ENCODE data around the gene ZNF22. TPM values are rescaled to one million over a fixed set of nuclear protein-coding genes. Genes with fewer than 3 reads are reported as not detected.

ZNF22 gene
- total and polyA plus RNA-seq, 9 donors = 19.4 to 38.0 (median 27.4) TPM

DNA sequence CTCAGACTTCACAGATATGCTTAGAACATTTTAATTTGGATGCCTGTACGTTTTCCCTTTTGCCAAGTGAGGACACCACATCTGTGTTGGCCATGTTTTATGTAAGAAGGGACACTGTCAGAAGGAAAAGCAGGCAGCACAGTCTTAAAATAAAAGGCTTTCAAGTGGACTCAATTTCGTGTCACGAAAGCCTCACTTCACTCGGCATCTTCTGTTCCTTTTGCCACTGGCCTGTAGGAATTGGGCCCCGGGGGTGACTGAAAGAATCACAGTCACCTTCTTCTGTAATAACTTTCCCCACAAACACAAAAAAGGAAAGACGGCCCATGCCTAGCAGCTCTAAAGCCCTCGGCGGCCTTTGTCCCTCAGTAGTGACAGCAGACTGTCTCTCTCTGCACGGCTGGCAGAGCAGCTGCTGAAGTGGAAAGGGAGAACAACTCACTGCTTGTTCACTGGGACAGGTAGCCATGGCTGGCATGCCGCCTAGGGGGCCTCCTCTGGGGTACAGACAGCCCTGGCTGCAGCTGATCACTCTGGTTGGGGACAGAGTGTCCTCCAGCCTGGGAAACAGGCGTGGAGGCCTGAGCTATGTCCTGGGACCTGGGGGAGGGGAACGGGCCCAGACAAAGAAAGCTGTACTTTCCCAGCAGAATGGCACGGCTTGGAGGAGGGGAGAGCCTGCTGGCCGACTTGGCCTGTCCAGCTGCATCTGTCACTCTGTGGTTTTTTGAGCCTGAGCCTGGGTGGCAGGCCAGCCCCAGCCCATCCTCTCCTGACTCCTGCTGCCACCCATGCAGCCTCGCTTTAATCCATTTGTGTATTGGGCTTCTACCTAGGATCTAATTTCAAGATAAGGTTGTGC, 36.7 kb upstream of the ZNF22 start:
- DNase-seq = peak in 1 of 5 donors; percentile 10
- 76 to 82% (median 76%) methylated on average over 15 of the region's 15 CpGs for WGBS, 3 donors
- Histone ChIP-seq H3K36me3 (no peaks in the 10 kb centered on the region), H3K27me3 (no peaks in the 10 kb centered on the region), H3K4me3 (no peak overlapping the region), H3K27ac (no peak overlapping the region), H3K9me3 (no peaks in the 10 kb centered on the region), H3K4me1 (ENCODE audit: insufficient read depth) (peaks cover 4% of the 10 kb centered on the region)
- TF ChIP-seq, protein P1, sequence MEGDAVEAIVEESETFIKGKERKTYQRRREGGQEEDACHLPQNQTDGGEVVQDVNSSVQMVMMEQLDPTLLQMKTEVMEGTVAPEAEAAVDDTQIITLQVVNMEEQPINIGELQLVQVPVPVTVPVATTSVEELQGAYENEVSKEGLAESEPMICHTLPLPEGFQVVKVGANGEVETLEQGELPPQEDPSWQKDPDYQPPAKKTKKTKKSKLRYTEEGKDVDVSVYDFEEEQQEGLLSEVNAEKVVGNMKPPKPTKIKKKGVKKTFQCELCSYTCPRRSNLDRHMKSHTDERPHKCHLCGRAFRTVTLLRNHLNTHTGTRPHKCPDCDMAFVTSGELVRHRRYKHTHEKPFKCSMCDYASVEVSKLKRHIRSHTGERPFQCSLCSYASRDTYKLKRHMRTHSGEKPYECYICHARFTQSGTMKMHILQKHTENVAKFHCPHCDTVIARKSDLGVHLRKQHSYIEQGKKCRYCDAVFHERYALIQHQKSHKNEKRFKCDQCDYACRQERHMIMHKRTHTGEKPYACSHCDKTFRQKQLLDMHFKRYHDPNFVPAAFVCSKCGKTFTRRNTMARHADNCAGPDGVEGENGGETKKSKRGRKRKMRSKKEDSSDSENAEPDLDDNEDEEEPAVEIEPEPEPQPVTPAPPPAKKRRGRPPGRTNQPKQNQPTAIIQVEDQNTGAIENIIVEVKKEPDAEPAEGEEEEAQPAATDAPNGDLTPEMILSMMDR (IDR thresholded peaks at IDR 0.05) = no peak
- TF ChIP-seq EP300 (IDR thresholded peaks at IDR 0.05) (no peak), POLR2A (IDR thresholded peaks at IDR 0.05) (no peak)
- intact Hi-C loops (cut with DNase I) = no loop called here

DNA sequence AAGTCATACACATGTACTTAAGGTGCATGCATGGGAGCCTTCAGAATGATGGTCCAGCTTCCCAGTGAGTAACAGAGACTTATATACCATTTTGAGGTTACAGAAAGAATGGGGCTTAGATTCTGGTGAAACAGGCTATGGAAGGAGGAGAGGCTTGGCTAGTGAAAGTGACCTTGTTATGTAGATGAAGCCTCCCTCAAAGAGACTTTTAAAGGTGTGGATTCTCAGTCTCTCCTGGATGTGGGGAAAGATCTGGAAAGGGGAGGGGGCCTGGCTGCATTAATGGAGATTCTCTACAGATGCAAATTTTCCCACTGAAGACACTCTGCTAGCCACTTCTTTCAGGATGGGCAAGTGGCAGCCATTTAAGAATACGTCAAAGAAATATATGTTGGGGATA, 35.6 kb upstream of the ZNF22 start:
- no peak overlapping the region for H3K4me3 ChIP-seq

DNA sequence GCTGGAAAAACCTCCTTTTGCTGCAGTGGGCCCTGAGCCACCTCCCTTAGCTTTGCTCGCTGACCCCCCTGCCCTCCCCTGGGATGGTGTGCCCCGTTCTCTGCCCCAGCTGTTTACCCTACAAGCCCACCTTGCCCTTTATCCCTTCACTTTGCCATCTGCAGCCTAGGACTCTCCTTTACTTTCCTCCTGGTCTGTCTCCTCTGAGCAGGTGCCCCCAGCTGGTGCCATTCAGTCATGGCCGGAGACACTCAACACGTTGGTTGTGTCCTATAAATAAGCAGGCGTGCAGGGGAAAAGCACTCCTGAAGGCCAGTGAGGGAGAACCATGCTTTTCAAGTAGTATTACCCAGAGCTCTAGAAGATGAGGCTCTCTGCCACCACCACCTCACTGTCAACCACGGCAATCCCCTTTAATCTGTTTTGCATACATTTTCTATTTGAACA, 35.0 kb upstream of the ZNF22 start:
- TF ChIP-seq, protein P1 (IDR thresholded peaks at IDR 0.05) = no peak
- TF ChIP-seq POLR2A (IDR thresholded peaks at IDR 0.05) (no peak), EP300 (IDR thresholded peaks at IDR 0.05) (no peak)
- no peak for DNase-seq
- Histone ChIP-seq H3K27me3 (no peaks in the 10 kb centered on the region), H3K4me3 (no peak overlapping the region), H3K4me1 (ENCODE audit: insufficient read depth) (peaks cover 1% of the 10 kb centered on the region), H3K27ac (no peak overlapping the region), H3K9me3 (no peaks in the 10 kb centered on the region), H3K36me3 (no peaks in the 10 kb centered on the region)
- intact Hi-C loops (cut with DNase I) = no loop called here
- WGBS, 3 donors = 82 to 88% (median 85%) methylated on average over 6 of the region's 6 CpGs

More for the DNA sequence above, 35.6 kb upstream of the ZNF22 start:
- no peak for TF ChIP-seq EP300 (IDR thresholded peaks at IDR 0.05)
- TF ChIP-seq POLR2A (IDR thresholded peaks at IDR 0.05) = no peak
- TF ChIP-seq, protein P1 (IDR thresholded peaks at IDR 0.05) = no peak
- Histone ChIP-seq H3K4me1 (ENCODE audit: insufficient read depth) (peaks cover 2% of the 10 kb centered on the region), H3K27ac (no peak overlapping the region), H3K27me3 (no peaks in the 10 kb centered on the region), H3K9me3 (no peaks in the 10 kb centered on the region), H3K36me3 (no peaks in the 10 kb centered on the region)
- WGBS, 3 donors = 94 to 98% (median 97%) methylated on average over 1 of the region's 1 CpG
- intact Hi-C loops (cut with DNase I) = no loop called here
- no peak for DNase-seq

DNA sequence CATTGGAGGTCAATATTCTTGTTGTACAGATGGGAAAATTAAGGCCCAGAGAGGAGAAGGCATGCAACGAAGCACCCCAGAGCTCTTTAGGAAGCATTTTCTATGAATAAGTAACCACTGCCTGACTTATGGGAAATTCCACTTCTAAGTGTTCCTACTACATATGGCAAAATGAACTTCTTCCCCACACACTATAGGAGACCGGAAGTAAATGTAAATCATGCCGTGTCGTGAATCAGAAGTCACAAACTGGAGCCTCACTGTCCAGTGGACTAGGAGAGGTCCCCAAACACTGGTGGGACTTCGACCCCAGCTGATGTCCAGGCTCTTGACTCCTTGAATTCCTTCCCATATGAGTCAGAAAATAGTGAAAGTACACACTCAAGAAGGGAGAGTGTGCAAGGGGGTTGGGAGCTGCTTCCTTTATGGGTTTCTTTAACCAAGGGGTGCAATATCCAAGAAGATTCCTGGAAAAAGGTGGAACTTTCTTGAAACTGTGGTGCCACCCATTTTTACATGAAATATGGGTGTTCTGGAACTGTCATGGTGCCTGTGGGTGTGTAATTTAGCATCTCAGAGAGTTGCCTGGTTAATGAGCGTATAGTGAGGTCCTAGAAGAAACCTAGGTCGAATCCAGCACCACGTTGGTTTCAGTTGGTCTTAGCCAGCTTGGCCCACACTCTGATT, 34.5 kb upstream of the ZNF22 start:
- intact Hi-C loops (cut with DNase I) = no loop called here
- peaks cover 1% of the 10 kb centered on the region for H3K4me1 ChIP-seq (ENCODE audit: insufficient read depth)
- DNase-seq = peak in 1 of 5 donors; percentile 17

More for the DNA sequence above, 34.5 kb upstream of the ZNF22 start:
- TF ChIP-seq EP300 (IDR thresholded peaks at IDR 0.05) (no peak), POLR2A (IDR thresholded peaks at IDR 0.05) (no peak)
- TF ChIP-seq, protein P1 (IDR thresholded peaks at IDR 0.05) = no peak
- Histone ChIP-seq H3K27me3 (no peaks in the 10 kb centered on the region), H3K27ac (no peak overlapping the region), H3K4me3 (no peak overlapping the region), H3K9me3 (no peaks in the 10 kb centered on the region), H3K36me3 (no peaks in the 10 kb centered on the region)
- 79 to 87% (median 80%) methylated on average over 8 of the region's 8 CpGs for WGBS, 3 donors
